Measurements from ENCODE around the gene CRACR2A.

DNA sequence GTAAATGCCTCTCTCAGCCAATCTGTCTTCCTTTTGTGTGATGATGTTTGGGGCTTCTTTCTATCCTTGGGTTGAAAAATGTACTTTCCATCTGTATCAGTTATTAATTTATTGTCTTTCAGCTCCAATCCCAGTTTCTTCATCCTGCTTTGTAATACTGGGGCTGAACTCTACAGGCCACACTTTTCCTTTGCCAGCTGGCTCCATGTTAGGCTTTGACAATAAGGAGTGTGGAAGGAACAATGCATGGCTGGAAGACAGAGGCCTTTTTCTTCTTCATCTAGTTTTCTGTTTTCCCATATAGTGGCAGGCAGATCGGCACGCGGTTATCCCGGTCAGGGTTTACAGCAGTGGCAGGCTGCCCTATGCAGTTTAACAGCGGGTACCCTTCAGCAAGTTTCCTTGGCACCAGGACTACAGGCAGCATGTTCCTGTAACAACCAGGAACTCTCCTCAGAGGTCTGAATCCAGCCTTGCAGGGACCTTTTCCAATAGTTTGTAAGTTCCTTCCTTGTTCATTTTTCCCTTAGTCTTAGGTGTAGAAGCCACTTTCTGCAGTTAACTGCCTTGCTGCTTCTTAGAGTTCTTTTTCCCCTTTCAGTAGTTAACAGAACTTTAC is 38.5 kb upstream of the CRACR2A start:
- TF ChIP-seq YY1 (IDR thresholded peaks at IDR 0.05; ENCODE audit: low read depth), result no peak
- TF ChIP-seq TAF1 (IDR thresholded peaks at IDR 0.05; ENCODE audit: low read depth), result no peak
- no peak for TF ChIP-seq EP300 (IDR thresholded peaks at IDR 0.05; ENCODE audit: borderline replicate concordance)
- no peak for TF ChIP-seq TEAD4 (IDR thresholded peaks at IDR 0.05)
- TF ChIP-seq, protein P1, sequence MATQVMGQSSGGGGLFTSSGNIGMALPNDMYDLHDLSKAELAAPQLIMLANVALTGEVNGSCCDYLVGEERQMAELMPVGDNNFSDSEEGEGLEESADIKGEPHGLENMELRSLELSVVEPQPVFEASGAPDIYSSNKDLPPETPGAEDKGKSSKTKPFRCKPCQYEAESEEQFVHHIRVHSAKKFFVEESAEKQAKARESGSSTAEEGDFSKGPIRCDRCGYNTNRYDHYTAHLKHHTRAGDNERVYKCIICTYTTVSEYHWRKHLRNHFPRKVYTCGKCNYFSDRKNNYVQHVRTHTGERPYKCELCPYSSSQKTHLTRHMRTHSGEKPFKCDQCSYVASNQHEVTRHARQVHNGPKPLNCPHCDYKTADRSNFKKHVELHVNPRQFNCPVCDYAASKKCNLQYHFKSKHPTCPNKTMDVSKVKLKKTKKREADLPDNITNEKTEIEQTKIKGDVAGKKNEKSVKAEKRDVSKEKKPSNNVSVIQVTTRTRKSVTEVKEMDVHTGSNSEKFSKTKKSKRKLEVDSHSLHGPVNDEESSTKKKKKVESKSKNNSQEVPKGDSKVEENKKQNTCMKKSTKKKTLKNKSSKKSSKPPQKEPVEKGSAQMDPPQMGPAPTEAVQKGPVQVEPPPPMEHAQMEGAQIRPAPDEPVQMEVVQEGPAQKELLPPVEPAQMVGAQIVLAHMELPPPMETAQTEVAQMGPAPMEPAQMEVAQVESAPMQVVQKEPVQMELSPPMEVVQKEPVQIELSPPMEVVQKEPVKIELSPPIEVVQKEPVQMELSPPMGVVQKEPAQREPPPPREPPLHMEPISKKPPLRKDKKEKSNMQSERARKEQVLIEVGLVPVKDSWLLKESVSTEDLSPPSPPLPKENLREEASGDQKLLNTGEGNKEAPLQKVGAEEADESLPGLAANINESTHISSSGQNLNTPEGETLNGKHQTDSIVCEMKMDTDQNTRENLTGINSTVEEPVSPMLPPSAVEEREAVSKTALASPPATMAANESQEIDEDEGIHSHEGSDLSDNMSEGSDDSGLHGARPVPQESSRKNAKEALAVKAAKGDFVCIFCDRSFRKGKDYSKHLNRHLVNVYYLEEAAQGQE (IDR thresholded peaks at IDR 0.05; ENCODE audit: low read depth), result no peak
- TF ChIP-seq ZBTB7A (IDR thresholded peaks at IDR 0.05; ENCODE audit: low read depth), result no peak

Measured in Ishikawa (cell line).